ENCODE data around the gene CST7. TPM values are rescaled to one million over a fixed set of nuclear protein-coding genes. Genes with fewer than 3 reads are reported as not detected.

CST7 gene
- total RNA-seq, 1 experiment from 2014 or later = not detected

- Histone ChIP-seq H3K4me3 (ENCODE audit: low read depth in 2 of 2, low read length in 2 of 2) (no peak overlapping the region), H3K36me3 (ENCODE audit: control insufficient read depth, insufficient read depth, low read length) (peaks cover 4% of the 10 kb centered on the region), H3K9me3 (ENCODE audit: control insufficient read depth, insufficient read depth, low read depth, low read length) (peaks cover 18% of the 10 kb centered on the region; the same call in 1 of the 2 replicates), H3K4me1 (ENCODE audit: control insufficient read depth, insufficient read depth, low read length) (no peaks in the 10 kb centered on the region), H3K27ac (ENCODE audit: low read length) (no peak overlapping the region), H3K27me3 (ENCODE audit: control insufficient read depth, insufficient read depth, low read length) (no peaks in the 10 kb centered on the region)
- TF ChIP-seq POLR2AphosphoS5 (IDR thresholded peaks at IDR 0.05; ENCODE audit: low read depth, low read length) (no peak), SIN3A (IDR thresholded peaks at IDR 0.05; ENCODE audit: borderline replicate concordance, insufficient read depth, low read depth, low read length) (no peak), TCF7L2 (IDR thresholded peaks at IDR 0.05; ENCODE audit: low read depth, low read length) (no peak)
- TF ChIP-seq, protein P1, sequence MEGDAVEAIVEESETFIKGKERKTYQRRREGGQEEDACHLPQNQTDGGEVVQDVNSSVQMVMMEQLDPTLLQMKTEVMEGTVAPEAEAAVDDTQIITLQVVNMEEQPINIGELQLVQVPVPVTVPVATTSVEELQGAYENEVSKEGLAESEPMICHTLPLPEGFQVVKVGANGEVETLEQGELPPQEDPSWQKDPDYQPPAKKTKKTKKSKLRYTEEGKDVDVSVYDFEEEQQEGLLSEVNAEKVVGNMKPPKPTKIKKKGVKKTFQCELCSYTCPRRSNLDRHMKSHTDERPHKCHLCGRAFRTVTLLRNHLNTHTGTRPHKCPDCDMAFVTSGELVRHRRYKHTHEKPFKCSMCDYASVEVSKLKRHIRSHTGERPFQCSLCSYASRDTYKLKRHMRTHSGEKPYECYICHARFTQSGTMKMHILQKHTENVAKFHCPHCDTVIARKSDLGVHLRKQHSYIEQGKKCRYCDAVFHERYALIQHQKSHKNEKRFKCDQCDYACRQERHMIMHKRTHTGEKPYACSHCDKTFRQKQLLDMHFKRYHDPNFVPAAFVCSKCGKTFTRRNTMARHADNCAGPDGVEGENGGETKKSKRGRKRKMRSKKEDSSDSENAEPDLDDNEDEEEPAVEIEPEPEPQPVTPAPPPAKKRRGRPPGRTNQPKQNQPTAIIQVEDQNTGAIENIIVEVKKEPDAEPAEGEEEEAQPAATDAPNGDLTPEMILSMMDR (IDR thresholded peaks at IDR 0.05) = no peak
- TF ChIP-seq, protein P2, sequence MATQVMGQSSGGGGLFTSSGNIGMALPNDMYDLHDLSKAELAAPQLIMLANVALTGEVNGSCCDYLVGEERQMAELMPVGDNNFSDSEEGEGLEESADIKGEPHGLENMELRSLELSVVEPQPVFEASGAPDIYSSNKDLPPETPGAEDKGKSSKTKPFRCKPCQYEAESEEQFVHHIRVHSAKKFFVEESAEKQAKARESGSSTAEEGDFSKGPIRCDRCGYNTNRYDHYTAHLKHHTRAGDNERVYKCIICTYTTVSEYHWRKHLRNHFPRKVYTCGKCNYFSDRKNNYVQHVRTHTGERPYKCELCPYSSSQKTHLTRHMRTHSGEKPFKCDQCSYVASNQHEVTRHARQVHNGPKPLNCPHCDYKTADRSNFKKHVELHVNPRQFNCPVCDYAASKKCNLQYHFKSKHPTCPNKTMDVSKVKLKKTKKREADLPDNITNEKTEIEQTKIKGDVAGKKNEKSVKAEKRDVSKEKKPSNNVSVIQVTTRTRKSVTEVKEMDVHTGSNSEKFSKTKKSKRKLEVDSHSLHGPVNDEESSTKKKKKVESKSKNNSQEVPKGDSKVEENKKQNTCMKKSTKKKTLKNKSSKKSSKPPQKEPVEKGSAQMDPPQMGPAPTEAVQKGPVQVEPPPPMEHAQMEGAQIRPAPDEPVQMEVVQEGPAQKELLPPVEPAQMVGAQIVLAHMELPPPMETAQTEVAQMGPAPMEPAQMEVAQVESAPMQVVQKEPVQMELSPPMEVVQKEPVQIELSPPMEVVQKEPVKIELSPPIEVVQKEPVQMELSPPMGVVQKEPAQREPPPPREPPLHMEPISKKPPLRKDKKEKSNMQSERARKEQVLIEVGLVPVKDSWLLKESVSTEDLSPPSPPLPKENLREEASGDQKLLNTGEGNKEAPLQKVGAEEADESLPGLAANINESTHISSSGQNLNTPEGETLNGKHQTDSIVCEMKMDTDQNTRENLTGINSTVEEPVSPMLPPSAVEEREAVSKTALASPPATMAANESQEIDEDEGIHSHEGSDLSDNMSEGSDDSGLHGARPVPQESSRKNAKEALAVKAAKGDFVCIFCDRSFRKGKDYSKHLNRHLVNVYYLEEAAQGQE (IDR thresholded peaks at IDR 0.05; ENCODE audit: insufficient read depth in 1 of 2, low read depth in 2 of 2, low read length in 1 of 2) = no peak
- intact Hi-C loops (cut with micrococcal nuclease; ENCODE audit: unreplicated experiment) = no loop called here
- CTCF ChIA-PET = no interaction called here
- DNase-seq (ENCODE audit: low read depth, low spot score) = no peak
- POLR2A ChIA-PET = no interaction called here
- BruUV-seq (replicated peaks) = no TSS peak
- in situ Hi-C loops (cut with HindIII; ENCODE audit: low pct_unique_long_range_greater_than_20kb, low sequenced_read_pairs) = no loop called here
- ATAC-seq = no peak
Observed at GRCh38 chr20:24978513-24978912, 29.4 kb downstream of the CST7 start.

- DNase-seq (ENCODE audit: low read depth, low spot score) (no peak), ATAC-seq (no peak)
- TF ChIP-seq, protein P2 (IDR thresholded peaks at IDR 0.05; ENCODE audit: insufficient read depth in 1 of 2, low read depth in 2 of 2, low read length in 1 of 2) = no peak
- TF ChIP-seq TCF7L2 (IDR thresholded peaks at IDR 0.05; ENCODE audit: low read depth, low read length) = no peak
- no TSS peak for BruUV-seq (replicated peaks)
- no peak overlapping the region for H3K27ac ChIP-seq (ENCODE audit: low read length)
- no peak overlapping the region for H3K4me3 ChIP-seq (ENCODE audit: low read depth in 2 of 2, low read length in 2 of 2)
- ChIA-PET POLR2A (no interaction called here), CTCF (no interaction called here)
- peaks cover 4% of the 10 kb centered on the region for H3K36me3 ChIP-seq (ENCODE audit: control insufficient read depth, insufficient read depth, low read length)
- H3K4me1 ChIP-seq (ENCODE audit: control insufficient read depth, insufficient read depth, low read length) = no peaks in the 10 kb centered on the region
- no peaks in the 10 kb centered on the region for H3K27me3 ChIP-seq (ENCODE audit: control insufficient read depth, insufficient read depth, low read length)
- H3K9me3 ChIP-seq (ENCODE audit: control insufficient read depth, insufficient read depth, low read depth, low read length) = peaks cover 18% of the 10 kb centered on the region; the same call in 1 of the 2 replicates
- intact Hi-C loops (cut with micrococcal nuclease; ENCODE audit: unreplicated experiment) (no loop called here), in situ Hi-C loops (cut with HindIII; ENCODE audit: low pct_unique_long_range_greater_than_20kb, low sequenced_read_pairs) (no loop called here)
Observed at GRCh38 chr20:24979036-24979960, 30.2 kb downstream of the CST7 start.
